ELF-1 (cell line): Measurements from ENCODE around the gene MTG1.

Experiments
- DNase-seq: peaks from one replicate; pipeline ENCODE4 v3.0.0-alpha.2; 2016; ENCODE audit warnings: low read depth, low spot score

Gene MTG1

DNA sequence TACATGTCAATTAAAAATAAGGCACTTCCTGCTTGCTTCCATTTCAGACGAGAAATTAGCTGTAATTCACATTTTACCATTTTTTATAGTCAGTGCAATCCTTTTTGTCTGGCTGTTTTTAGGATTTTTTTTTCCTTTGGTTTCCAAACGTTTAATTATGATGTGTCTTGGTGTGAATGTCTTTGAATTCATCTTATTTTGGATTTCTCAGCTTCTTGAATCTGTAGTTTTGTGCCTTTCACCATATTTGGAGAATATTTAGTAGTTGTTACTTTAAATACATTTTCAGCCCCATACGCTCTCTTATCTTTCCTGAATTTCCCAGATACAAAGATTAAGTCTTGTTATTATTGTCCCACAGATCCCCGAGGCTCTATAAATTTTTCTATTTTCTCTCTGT is 57.4 kb downstream of the MTG1 start:
- DNase-seq, result no peak

DNA sequence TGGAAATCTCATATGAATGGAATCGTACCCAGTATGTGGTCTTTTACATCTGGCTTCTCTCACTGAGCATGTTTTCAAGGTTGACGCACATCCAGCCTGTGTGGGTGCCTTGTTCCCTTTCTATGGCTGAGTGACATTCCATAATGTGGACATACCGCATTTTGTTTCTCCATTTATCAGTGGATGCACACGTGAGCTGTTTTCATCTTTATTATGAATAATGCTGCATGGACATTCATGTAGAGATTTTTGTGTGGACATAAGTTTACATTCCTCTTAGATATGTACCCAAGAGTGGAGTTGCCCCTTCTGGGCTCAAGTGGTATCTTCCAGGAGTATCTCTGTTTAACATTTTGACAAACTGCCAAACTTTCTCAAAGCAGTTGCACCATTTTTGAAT is 58.5 kb downstream of the MTG1 start:
- DNase-seq, result no peak

DNA sequence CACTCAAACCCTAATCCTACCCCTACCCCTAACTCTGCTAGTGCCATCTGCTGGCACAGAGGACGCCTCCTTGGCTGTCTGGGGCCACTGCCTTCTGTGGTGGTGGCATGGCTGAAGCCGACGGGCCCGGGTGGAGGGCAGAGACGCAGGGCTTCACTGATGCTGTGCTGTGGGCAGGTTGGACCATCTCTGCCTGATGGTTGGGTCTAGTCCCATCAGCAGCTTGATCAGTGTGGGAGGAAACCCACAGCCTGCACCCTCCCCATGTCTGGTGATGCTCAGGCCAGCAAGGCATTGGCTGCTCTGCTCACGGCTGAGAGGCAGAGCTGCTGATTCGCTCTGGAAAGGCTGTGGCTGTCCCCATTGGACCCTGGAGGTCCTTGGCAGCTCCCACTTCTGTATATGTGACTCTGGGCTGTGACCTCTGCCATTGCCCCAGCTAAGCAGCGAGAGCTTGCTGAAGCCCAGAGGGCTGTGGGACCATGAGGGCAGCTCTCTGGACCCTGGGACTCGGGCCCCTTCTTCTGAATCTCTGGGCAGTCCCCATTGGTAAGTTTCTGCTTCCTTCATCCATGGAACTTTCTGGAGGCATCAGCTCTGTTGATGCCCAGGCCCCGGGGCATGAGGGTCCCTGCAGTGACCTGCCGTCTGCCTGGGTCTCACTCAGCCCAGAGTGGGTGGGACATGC is 59.7 kb downstream of the MTG1 start, which contains the start of gene SCART1:
Gene SCART1 (plus strand): TSS at position 430 of the 688 bp plus-strand sequence. CDS start 53 bp downstream, at position 483.
- DNase-seq, result no peak

DNA sequence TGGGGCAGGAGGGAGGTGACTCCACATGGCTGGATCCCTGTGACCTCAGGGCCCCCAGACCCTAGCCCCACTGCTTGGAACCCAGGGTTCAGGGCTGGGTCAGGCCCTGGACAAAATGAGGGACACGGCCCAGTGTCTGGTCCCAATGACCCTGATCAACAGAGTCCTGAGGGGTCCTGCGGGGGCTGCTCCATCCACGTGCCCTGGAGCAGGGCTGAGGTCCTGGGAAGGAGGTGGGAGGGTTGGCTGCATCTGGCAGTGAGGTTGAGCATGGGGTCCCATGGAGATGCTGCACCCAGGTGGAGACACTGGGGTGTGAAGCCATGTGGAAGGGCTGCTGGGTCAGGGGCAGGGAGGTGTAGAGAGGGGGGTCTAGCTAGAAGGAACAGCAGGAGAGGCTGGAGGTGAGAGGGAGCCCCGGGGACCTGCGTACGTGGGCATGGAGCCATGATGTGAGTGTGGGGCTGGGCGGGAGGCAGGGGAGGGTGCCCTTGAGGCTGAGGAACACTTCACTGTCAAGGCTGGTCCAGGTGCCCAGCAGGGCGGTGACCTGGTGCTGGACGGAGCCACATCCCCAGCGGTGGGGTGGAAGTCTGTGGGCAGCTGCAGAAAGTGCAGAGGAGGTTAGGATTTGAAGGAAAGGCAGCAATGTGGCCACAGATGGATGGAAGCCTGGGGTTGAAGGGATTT is 60.4 kb downstream of the MTG1 start:
- no peak for DNase-seq

DNA sequence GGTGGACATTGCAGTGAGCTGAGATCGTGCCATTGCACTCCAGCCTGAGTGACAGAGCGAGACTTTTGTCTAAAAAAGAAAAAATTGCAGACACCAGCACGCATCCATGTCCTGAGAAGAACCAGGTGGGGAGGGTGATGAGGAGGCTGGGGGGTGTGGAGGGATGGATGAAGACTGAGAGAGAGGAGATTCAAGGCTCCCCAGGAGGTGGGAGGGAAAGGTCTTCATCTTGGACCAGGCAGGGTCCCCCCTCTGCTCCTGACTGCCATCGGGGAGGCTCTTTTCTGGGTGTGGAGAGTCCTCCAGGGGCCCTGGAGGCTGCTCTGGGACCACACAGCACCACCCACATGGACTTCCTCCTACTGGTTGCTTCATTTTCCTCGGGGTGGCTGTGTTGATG is 61.2 kb downstream of the MTG1 start:
- DNase-seq, result no peak

DNA sequence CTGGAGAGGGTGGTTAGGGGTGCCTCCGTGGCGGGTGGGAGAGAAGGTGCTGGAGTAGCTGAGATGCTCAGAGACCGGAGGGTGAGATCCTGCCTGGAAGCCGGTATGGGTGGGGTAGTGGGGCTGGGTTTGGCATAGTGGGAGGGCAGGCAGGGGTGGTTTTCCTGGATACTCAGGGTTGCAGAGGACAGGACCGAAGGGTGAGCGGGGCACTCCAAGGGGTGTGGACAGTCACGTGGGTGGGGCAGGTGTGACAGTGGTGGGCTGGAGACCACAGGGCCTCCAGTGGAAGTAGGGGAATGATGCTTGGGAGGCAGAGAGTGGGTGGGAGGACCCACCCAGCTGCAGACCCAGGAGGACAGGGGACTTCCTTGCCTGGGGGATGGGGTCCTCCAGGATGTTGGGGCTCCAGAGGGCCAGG is 61.7 kb downstream of the MTG1 start:
- DNase-seq, result no peak

DNA sequence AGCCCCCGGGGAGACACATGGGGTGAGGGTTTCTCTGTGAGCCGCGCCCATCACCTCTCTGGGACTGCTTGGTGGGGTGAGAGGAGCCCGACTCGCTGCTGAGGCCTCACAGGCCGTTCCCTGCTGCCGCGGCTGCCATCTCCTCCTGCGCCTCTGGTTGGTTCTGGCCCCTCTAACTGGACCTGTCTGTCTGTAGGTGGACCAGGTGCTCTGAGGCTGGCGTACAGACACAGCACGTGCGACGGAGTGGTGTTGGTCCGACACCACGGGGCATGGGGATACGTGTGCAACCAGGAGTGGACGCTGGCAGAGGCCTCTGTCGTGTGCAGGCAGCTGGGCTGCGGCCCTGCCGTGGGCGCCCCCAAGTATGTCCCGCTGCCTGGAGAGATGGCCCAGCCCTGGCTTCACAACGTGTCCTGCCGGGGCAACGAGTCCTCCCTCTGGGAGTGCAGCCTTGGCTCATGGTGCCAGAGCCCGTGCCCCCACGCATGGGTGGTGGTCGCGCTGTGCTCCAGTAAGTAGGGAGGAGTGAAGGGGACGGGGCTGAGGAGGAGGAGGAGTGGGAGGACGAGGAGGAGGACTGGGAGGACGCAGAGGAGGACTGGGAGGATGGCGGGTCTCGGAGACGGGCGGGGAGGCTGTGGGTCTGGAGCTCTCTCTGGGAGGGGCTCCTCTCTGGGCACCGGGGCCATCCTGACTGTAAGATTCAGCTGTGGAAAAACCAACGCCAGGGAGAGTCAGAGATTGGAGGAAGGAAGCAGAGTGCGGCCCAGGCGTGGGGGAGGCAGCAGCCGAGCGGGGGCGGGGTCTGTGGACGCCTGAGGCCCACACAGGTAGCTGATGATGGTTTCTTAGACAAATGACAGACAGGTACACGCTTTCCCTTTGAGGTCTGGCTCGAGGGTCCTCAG is 62.3 kb downstream of the MTG1 start:
- no peak for DNase-seq

DNA sequence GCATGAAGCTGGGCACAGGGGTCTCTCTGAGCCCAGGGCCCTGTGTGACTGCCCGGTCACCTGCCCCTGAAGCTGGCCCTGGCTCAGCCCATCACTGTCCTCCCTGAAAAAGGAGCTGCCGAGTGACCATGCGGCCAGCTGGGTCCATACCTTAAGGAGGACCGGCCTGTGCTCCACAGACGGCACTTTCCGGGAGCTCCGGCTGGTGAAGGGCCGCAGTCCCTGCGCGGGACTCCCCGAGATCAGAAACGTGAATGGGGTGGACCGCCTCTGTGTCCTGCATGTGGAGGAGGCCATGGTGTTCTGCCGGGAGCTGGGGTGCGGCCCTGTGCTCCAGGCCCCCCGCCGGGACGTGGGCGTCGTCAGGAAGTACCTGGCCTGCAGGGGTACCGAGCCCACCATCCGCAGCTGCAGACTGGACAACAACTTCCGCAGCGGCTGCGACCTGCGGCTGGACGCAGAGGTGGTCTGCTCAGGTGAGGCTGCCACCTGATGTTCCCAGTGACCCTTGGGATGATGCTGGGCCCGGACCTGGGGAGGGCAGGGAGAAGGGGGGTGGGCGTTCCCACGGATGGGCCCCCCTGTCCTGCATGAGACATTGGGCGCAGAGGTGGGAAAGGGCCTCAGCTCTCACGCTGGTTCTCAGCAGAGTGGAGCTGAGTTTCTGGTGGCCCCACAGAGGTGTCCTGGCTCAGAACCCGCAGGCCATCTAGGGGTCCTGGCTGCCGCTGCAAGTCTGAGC is 63.3 kb downstream of the MTG1 start:
- DNase-seq, result no peak

DNA sequence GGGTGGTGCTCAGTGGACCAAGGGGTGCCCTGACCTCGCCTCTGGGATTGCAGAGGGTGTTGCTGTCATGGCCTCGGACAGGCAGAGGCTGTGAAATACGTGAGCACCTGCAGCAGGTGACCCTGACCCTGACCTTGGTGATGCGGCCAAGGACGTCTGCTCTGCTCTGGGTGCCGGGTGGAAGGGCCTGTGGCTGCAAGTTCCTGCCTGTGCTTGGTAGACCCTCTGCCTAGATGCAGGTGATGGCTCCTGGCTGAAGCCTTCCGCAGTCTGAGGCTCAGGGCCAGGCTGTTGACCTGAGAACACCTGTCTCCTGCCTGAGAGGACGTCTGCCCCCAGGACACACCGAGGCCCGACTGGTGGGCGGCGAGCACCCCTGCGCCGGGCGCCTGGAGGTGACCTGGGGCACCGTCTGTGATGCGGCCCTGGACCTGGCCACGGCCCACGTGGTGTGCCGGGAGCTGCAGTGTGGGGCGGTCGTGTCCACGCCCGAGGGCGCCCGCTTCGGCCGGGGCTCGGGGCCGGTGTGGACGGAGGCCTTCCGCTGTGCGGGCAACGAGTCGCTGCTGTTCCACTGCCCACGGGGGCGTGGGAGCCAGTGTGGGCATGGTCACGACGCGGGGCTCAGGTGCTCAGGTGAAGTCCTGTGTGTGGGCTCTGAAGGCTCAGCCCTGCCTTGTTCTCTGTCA is 64.2 kb downstream of the MTG1 start:
- DNase-seq, result no peak

DNA sequence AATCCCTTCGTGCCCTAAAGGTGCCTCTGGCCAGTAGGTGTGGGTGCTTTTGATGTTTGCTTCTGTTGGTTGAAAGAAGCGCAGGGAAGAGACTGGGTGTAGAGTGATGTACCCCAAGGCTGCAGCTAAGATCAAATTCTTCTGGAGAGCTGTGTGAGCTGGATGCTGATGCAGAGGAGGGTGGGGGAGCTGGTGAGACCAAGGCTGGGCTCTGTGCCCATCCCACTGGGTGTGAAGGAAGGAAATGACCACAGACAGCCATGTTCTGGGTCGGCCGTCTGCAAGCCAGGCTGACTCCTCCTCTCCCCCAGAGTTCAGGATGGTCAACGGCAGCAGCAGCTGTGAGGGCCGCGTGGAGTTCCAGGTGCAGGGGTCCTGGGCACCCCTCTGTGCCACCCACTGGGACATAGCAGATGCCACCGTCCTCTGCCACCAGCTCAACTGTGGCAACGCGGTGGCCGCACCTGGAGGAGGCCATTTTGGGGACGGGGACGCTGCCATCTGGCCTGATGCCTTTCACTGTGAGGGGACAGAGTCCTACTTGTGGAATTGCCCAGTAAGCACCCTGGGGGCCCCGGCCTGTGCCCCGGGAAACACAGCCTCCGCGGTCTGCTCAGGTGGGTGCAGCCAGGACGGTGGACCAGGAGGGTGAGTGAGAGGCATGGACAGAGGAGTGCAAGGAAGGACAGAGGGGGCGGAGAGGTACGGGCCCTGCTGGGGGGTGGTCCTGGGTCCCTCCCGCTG is 64.9 kb downstream of the MTG1 start:
- no peak for DNase-seq

DNA sequence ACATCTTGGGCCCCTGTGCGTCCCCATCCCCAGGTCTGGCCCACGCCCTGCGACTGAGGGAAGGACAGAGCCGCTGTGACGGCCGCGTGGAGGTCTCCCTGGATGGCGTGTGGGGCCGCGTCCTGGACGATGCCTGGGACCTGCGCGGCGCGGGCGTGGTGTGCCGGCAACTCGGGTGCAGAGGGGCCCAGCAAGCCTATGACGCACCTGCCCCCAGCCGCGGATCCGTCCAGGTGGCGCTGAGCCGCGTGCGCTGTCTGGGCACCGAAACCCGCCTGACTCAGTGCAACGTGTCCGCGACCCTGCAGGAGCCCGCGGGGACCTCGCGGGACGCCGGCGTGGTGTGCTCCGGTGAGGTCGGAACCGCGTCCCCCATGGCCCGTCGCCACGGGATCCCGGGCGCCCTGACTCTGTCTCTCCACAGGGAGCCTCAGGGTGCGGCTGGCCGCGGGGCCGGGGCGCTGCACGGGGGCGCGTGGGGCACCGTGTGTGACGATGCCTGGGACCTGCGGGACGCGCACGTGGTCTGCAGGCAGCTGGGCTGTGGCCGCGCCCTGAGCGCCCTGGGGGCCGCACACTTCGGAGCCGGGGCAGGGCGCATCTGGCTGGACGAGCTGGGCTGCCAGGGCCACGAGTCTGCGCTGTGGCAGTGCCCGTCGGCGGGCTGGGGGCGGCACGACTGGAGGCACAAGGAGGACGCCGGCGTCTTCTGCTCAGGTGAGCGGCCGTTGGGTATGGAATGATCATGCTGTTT is 65.7 kb downstream of the MTG1 start:
- DNase-seq, result no peak

DNA sequence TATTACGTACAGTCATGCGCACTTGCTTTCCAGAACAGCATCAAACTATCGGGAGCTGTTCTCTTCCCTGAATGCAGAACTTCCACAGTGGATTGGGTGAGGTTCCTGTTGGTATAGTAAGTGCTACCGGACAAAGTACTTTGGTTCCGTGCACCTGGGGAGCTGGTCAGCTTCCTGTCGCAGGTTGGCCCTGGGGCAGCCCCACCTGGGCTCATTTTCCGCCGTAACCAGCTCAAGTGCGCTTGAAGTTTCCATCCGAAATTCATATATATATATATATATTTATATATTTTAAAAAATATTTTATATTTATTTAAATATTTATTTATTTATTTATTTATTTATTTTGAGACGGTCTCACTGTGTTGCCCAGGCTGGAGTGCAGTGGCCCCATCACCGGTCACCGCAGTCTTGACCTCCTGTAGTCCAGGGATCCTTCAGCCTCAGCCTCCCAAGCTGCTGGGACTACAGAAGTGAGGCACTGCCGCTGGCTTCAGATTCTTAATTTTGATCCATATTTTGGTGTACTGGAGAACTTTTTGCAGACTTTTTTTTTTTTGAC is 66.3 kb downstream of the MTG1 start:
- no peak for DNase-seq

DNA sequence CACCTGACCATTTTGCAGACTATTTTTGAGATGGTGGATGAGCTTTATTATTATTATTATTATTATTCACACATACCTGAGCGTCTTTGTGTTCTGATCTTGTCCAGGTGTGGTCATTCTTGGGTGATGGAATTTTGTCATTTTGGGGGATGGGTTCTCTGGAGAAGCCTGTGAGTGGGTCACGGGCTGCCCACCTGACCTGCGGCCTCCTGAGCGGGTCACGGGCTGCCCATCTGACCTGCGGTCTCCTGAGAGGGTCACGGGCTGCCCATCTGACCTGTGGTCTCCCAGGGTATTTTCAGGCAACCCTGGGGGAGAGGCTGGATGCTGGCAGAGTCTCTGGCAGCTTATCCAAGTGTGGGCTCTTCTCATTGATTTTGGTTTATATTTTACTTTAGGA is 67.1 kb downstream of the MTG1 start:
- no peak for DNase-seq

DNA sequence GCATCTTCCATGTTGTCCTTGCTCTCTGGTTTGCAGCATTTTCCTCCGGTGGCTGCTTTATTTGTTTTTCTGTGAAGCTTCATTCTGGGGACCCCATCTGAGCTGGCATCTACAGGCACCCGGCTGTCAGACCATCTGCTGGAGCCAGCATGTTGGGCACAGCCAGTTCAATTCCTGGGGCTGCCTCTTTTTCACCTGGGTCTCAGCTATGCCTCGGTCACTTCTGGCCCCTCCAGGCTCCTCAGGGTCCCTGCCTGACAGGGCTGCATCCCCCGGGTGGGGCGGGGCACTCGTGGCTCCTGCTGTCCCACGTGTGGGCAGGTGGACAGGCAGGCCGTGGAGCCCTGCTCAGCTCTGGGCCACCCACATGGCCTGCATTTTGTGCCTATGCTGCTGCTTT is 67.9 kb downstream of the MTG1 start:
- no peak for DNase-seq

DNA sequence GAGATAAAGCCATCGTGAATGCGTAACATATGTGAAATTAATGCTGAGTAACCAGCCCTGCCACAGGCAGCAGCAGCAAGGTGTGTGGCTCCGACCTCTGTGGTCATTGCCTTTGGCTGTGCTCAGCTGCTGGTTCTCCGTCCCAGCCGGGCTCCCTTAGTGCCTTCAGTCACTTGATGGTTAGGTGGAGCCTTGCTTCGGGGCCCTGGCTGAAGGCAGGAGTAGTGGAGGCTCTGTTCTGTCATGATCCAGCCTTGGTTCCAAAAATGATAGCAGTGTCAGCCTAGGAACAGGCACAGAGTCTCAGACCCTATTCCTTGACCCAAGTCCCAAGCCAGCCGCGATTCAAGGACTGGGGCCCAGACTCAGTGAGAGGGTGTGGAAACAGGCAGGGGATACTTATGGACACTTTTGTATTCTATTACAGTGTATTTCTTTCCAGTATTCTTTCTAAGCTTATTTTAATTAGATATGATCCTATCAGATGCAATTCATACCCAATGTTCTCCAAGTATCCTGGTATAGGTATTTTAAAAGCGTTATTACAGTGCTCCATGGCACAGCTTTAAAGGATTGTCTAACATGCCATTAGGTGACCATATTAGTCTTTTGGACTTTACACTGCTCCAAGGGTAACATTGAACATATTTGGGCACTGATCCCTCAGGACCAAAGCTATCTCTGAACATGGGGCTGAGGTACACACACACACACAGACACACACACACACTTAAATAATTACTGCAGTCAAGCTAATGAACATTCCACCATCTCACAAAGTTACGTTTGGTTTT is 68.8 kb downstream of the MTG1 start:
- DNase-seq, result no peak

DNA sequence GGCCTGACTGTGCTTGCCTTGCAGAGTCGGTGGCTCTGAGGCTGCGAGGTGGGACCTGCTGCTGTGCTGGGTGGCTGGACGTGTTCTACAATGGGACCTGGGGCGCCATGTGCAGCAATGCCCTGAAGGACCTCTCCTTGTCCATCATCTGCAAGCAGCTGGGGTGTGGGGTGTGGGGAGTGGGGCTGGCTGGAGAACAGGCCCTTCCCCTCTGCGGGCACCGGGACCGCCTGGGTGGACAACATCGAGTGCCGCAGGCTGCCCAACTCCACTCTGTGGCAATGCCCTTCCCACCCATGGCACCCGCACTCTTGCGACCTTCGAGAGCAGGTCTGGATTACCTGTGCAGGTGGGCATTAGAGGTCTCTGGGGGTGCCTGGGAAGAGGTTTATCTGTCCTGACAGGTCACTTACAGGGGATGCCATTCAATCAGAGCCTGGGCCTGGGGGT is 70.7 kb downstream of the MTG1 start:
- no peak for DNase-seq

DNA sequence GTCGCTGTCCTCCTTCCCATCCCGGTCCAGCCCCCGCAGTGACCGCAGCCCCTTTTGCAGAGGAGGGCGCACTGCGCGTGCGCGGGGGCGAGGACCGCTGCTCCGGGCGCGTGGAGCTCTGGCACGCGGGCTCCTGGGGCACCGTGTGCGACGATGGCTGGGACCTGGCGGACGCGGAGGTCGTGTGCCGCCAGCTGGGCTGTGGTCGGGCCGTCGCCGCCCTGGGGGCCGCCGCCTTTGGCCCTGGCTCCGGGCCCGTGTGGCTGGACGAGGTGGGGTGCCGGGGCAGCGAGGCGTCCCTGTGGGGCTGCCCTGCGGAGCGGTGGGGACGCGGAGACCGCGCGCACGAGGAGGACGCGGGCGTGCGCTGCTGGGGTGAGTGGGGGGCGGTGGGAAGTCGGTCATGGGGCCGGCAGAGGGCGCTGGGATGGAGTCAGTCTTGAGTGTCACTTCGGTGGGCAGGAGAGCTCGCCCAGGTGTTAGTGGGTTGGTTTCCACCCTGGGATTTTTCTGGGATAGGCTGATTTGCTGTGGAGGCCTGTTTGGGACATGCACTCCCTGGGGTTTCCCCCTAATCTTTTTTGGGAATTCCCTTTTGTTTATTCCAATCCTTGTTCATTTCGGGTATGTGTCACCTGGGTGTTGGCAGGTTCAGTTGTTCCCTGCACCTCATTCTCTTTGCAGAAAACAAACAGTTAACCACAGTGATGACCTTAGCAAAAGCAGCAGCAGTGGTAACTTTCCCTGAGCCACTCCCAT is 71.4 kb downstream of the MTG1 start:
- DNase-seq, result no peak
